ENCODE data around the gene LMAN1L. TPM values are rescaled to one million over a fixed set of nuclear protein-coding genes. Genes with fewer than 3 reads are reported as not detected.

Gene LMAN1L
- total RNA-seq, 2 experiments from 2014 or later, result 0.09 to 0.38 TPM

GRCh38 chr15:74794970-74795349 is 17.7 kb upstream of the LMAN1L start:
- no peaks in the 10 kb centered on the region for H3K9me3 ChIP-seq (ENCODE audit: low read length)
- TF ChIP-seq CTCF (conservative IDR thresholded peaks at IDR 0.05; ENCODE audit: low read length) (no peak), EZH2phosphoT487 (IDR thresholded peaks at IDR 0.05; ENCODE audit: borderline replicate concordance, low read depth, low read length) (no peak)
- no TSS peak for BruUV-seq (replicated peaks)
- H3K4me1 ChIP-seq (ENCODE audit: insufficient read depth, low read length, poor library complexity, severe bottlenecking), result peaks cover 98% of the 10 kb centered on the region
- H3K4me2 ChIP-seq (ENCODE audit: low read length), result no peak overlapping the region
- no peaks in the 10 kb centered on the region for H3K9me2 ChIP-seq (ENCODE audit: insufficient read depth, low read length)
- H2AFZ ChIP-seq (ENCODE audit: low read length), result no peak overlapping the region
- intact Hi-C loops (cut with micrococcal nuclease; ENCODE audit: unreplicated experiment), result no loop called here
- H3K4me3 ChIP-seq (ENCODE audit: low read depth, low read length, poor library complexity, severe bottlenecking), result no peak overlapping the region
- H3K36me3 ChIP-seq (ENCODE audit: insufficient read depth, low read length), result peaks cover 92% of the 10 kb centered on the region
- CTCF ChIA-PET (ENCODE audit: unreplicated experiment), result interaction anchor here (3.5 kb wide), 1 partner anchor 15 kb away, joined by 17 read pairs; no protein-coding TSS in a partner anchor
- POLR2A ChIA-PET, result interaction anchor here (3.2 to 11.8 kb wide), 2 partner anchors 11 to 19 kb away, joined by 22 to 221 read pairs; partner anchors contain the start of gene CSK
- H4K20me1 ChIP-seq (ENCODE audit: insufficient read depth, low read length), result peaks cover 39% of the 10 kb centered on the region
- no peak for DNase-seq (ENCODE audit: low spot score)
- H3K27ac ChIP-seq (ENCODE audit: low read depth, low read length, poor library complexity, severe bottlenecking), result no peak overlapping the region
- H3K79me2 ChIP-seq (ENCODE audit: insufficient read depth, low read depth, low read length), result peaks cover 82% of the 10 kb centered on the region

- intact Hi-C loops (cut with micrococcal nuclease; ENCODE audit: unreplicated experiment), result no loop called here
Measured at GRCh38 chr15:74795966-74796625, 16.5 kb upstream of the LMAN1L start.

More at GRCh38 chr15:74795966-74796625, 16.5 kb upstream of the LMAN1L start:
- Histone ChIP-seq H3K79me2 (ENCODE audit: insufficient read depth, low read depth, low read length) (peaks cover 70% of the 10 kb centered on the region), H4K20me1 (ENCODE audit: insufficient read depth, low read length) (peaks cover 38% of the 10 kb centered on the region), H3K4me1 (ENCODE audit: insufficient read depth, low read length, poor library complexity, severe bottlenecking) (peaks cover 93% of the 10 kb centered on the region), H3K9me3 (ENCODE audit: low read length) (no peaks in the 10 kb centered on the region), H3K4me3 (ENCODE audit: low read depth, low read length, poor library complexity, severe bottlenecking) (no peak overlapping the region), H3K9me2 (ENCODE audit: insufficient read depth, low read length) (no peaks in the 10 kb centered on the region), H3K4me2 (ENCODE audit: low read length) (no peak overlapping the region), H3K27ac (ENCODE audit: low read depth, low read length, poor library complexity, severe bottlenecking) (no peak overlapping the region), H2AFZ (ENCODE audit: low read length) (no peak overlapping the region), H3K36me3 (ENCODE audit: insufficient read depth, low read length) (peaks cover 92% of the 10 kb centered on the region)
- BruUV-seq (replicated peaks), result TSS peak; percentile 8
- ChIA-PET CTCF (ENCODE audit: unreplicated experiment) (interaction anchor here (2.0 kb wide), 1 partner anchor 8 kb away, joined by 6 read pairs; no protein-coding TSS in a partner anchor), POLR2A (interaction anchor here (0.6 to 2.9 kb wide), 3 partner anchors 8 to 657 kb away, joined by 4 to 16 read pairs (median 4); no protein-coding TSS in a partner anchor)
- no peak for DNase-seq (ENCODE audit: low spot score)
- TF ChIP-seq CTCF (conservative IDR thresholded peaks at IDR 0.05; ENCODE audit: low read length), result no peak
- TF ChIP-seq EZH2phosphoT487 (IDR thresholded peaks at IDR 0.05; ENCODE audit: borderline replicate concordance, low read depth, low read length), result no peak
